Measurements from ENCODE around the gene CDS2. TPM values are rescaled to one million over a fixed set of nuclear protein-coding genes. Genes with fewer than 3 reads are reported as not detected.

CDS2 gene
- total RNA-seq, 1 experiment from 2014 or later = 37.5 TPM

DNA sequence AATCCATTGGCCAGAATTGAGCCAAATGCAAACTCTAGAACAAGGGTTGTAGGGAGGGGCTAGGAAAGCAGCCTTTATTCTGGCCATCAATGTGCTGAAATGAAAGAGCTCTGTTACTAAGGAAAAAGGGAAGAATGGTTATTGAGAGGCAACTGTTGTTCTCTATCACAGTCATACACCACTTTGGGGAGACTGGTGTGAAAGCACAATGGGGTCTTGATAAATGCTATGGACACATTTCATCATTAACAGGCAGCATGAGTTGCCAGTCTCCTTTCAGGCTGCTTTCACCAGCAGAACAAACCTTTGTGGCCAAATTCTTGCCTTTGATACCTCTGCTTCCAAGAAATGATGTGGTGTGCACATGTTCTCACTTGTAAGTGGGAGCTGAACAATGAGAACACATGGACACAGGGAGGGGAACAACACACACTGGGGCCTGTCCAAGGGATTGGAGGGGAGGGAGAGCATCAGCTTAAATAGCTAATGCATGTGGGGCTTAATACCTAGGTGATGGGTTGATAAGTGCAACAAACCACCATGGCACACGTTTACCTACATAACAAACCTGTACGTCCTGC is 86.2 kb downstream of the CDS2 start:
- H3K79me2 ChIP-seq (ENCODE audit: insufficient read depth, low read length) = no peaks in the 10 kb centered on the region
- intact Hi-C loops (cut with micrococcal nuclease) = no loop called here
- H3K27ac ChIP-seq (ENCODE audit: low read depth, low read length) = no peak overlapping the region

More for the DNA sequence above, 86.2 kb downstream of the CDS2 start:
- RAD21 ChIA-PET (ENCODE audit: low non-redundant PET in 1 of 2, low total read pairs in 2 of 2, uncharacterized antibody in 2 of 2, unreplicated experiment in 2 of 2) = no interaction called here
- Histone ChIP-seq H3K9ac (ENCODE audit: low read length) (no peak overlapping the region), H3K27me3 (ENCODE audit: insufficient read depth, low read length) (no peaks in the 10 kb centered on the region), H3K4me1 (ENCODE audit: control insufficient read depth in 1 of 2, insufficient read depth in 2 of 2, low read length in 2 of 2) (no peaks in the 10 kb centered on the region), H3K9me2 (ENCODE audit: insufficient read depth) (no peaks in the 10 kb centered on the region), H3K4me2 (ENCODE audit: low read length) (no peak overlapping the region), H3K36me3 (ENCODE audit: control insufficient read depth in 1 of 2, insufficient read depth in 2 of 2, low read length in 2 of 2) (no peaks in the 10 kb centered on the region), H3K4me3 (replicated peaks in 1 of 2; ENCODE audit: low read depth in 1 of 2, low read length in 2 of 2) (no peak overlapping the region), H4K20me1 (ENCODE audit: insufficient read depth) (no peaks in the 10 kb centered on the region), H2AFZ (ENCODE audit: low read depth, low read length, poor library complexity, severe bottlenecking) (no peak overlapping the region), H3K9me3 (ENCODE audit: control insufficient read depth in 1 of 2, insufficient read depth in 1 of 2, low read depth in 1 of 2, low read length in 2 of 2) (no peaks in the 10 kb centered on the region)
- DNase-seq (ENCODE audit: low read depth, low spot score) (no peak), ATAC-seq (no peak)
- TF ChIP-seq RAD21 (IDR thresholded peaks at IDR 0.05; ENCODE audit: low read depth) (no peak), POLR2AphosphoS5 (IDR thresholded peaks at IDR 0.05; ENCODE audit: low read depth, low read length) (no peak), POLR2A (IDR thresholded peaks at IDR 0.05; ENCODE audit: borderline replicate concordance, extremely low read depth, insufficient read depth, insufficient read length) (no peak), EZH2phosphoT487 (IDR thresholded peaks at IDR 0.05; ENCODE audit: borderline replicate concordance) (no peak), SIN3A (IDR thresholded peaks at IDR 0.05; ENCODE audit: low read depth) (no peak), YY1 (IDR thresholded peaks at IDR 0.05; ENCODE audit: extremely low read depth, insufficient replicate concordance, low read depth, low read length) (no peak), TCF7L2 (IDR thresholded peaks at IDR 0.05; ENCODE audit: borderline replicate concordance, extremely low read depth, insufficient read depth, insufficient read length) (no peak), ZNF274 (IDR thresholded peaks at IDR 0.05; ENCODE audit: low read depth, low read length) (no peak), FOSL1 (IDR thresholded peaks at IDR 0.05; ENCODE audit: low read depth) (no peak), EZH2 (IDR thresholded peaks at IDR 0.05) (no peak), SP1 (IDR thresholded peaks at IDR 0.05; ENCODE audit: low read depth) (no peak)
- TF ChIP-seq, protein P1, sequence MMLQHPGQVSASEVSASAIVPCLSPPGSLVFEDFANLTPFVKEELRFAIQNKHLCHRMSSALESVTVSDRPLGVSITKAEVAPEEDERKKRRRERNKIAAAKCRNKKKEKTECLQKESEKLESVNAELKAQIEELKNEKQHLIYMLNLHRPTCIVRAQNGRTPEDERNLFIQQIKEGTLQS (IDR thresholded peaks at IDR 0.05) = no peak
- TF ChIP-seq, protein P2, sequence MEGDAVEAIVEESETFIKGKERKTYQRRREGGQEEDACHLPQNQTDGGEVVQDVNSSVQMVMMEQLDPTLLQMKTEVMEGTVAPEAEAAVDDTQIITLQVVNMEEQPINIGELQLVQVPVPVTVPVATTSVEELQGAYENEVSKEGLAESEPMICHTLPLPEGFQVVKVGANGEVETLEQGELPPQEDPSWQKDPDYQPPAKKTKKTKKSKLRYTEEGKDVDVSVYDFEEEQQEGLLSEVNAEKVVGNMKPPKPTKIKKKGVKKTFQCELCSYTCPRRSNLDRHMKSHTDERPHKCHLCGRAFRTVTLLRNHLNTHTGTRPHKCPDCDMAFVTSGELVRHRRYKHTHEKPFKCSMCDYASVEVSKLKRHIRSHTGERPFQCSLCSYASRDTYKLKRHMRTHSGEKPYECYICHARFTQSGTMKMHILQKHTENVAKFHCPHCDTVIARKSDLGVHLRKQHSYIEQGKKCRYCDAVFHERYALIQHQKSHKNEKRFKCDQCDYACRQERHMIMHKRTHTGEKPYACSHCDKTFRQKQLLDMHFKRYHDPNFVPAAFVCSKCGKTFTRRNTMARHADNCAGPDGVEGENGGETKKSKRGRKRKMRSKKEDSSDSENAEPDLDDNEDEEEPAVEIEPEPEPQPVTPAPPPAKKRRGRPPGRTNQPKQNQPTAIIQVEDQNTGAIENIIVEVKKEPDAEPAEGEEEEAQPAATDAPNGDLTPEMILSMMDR (IDR thresholded peaks at IDR 0.05 in 2 of 3, conservative IDR thresholded peaks at IDR 0.05 in 1 of 3; ENCODE audit: borderline replicate concordance in 1 of 3, insufficient read depth in 1 of 3, low read depth in 2 of 3, low read length in 2 of 3) = no peak
- TF ChIP-seq, protein P3, sequence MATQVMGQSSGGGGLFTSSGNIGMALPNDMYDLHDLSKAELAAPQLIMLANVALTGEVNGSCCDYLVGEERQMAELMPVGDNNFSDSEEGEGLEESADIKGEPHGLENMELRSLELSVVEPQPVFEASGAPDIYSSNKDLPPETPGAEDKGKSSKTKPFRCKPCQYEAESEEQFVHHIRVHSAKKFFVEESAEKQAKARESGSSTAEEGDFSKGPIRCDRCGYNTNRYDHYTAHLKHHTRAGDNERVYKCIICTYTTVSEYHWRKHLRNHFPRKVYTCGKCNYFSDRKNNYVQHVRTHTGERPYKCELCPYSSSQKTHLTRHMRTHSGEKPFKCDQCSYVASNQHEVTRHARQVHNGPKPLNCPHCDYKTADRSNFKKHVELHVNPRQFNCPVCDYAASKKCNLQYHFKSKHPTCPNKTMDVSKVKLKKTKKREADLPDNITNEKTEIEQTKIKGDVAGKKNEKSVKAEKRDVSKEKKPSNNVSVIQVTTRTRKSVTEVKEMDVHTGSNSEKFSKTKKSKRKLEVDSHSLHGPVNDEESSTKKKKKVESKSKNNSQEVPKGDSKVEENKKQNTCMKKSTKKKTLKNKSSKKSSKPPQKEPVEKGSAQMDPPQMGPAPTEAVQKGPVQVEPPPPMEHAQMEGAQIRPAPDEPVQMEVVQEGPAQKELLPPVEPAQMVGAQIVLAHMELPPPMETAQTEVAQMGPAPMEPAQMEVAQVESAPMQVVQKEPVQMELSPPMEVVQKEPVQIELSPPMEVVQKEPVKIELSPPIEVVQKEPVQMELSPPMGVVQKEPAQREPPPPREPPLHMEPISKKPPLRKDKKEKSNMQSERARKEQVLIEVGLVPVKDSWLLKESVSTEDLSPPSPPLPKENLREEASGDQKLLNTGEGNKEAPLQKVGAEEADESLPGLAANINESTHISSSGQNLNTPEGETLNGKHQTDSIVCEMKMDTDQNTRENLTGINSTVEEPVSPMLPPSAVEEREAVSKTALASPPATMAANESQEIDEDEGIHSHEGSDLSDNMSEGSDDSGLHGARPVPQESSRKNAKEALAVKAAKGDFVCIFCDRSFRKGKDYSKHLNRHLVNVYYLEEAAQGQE (IDR thresholded peaks at IDR 0.05; ENCODE audit: low read depth) = no peak
- CTCF ChIA-PET = interaction anchor here (2.2 to 2.8 kb wide), 2 partner anchors 10 to 236 kb away, joined by 10 read pairs; no protein-coding TSS in a partner anchor
- BruUV-seq (replicated peaks) = no TSS peak
- POLR2A ChIA-PET = no interaction called here
